Activated naive CD4-positive, alpha-beta T cell (primary cell): ENCODE results near the gene C22orf15.
A peak's percentile ranks its signal among the peaks of the same experiment; 100 is the strongest.
"Not testable (repeated sequence)": the region's sequence is repeated elsewhere in the genome, so short reads cannot be mapped to it uniquely, and the experiment has no call there.

Experiments
- DNase-seq, 4 experiments: peaks; one replicate each; lab custom pipeline; 2025; lab: John Stamatoyannopoulos, UW

Gene C22orf15, protein sequence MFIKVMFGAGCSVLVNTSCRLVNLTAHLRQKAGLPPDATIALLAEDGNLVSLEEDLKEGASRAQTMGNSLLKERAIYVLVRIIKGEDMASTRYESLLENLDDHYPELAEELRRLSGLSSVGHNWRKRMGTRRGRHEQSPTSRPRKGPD

DNA sequence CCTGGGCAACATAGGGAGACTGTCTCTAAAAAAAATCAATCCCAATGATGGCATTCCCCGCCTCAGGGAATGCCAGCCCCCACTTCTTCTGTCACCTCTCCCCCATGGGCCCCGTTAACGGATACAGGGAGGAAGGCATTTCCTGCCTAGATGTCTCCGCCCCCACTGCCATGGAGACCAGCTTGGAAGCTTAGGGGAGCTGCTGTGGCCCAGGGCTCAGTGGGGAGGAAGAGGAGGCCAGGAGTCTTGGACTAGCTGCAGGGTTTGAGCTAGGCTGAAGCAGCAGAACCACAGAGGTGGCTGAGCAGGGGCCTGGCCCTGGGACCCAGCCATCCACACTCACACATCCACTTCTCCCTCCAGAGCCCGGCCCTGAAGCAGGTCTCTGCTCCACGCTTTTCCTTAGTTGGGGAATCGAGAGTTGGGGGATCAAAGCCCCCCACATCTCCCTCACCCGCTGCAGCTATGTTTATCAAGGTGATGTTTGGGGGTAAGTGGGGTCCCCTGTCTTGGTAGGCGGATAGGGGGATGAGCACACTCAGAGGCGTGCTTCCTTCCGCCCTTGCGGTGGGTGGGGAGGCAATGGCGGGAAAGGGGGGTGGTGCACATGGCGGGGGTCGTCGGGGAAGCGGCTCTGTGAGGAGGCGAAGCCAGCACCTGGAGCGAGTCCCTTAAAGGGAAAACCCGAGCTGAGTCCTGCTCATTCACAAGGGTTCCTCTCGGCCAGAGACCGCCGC is at the start of gene C22orf15:
TSS of gene C22orf15 (plus strand) at position 149 of the 737 bp plus-strand sequence. CDS start at position 466, 317 bp downstream.
- peak in 1 of 4 experiments; percentile 25 for DNase-seq

GRCh38 chr22:23713696-23714595 is 48.8 kb upstream of the C22orf15 start:
- no peak for DNase-seq

GRCh38 chr22:23714596-23715578 is 47.9 kb upstream of the C22orf15 start:
- peak in 1 of 4 experiments; percentile 3 for DNase-seq

DNA sequence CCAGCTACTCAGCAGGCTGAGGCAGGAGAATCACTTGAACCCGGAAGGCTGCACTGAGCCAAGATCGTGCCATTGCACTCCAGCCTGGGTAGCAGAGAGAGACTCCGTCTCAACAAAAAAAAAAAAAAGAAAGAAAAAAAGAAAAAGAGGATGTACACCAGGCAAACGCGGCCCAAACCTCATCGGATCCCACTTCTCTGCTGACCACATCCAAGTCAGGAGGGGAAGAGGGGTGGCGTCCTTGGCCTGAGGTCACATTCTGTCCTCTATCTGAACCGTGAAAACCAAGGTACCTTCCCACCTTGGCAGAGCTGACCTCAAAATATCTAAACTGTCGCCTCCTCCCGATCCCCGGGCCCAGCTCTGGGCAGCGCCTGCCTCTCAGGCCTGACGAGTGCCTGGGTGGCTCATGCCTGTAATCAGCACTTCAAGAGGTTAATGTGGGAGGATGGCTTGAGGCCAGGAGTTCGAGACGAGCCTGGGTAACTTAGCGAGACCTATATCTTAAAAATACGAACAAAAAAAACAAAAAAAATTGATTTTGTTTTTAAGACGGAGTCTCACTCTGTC is 46.9 kb upstream of the C22orf15 start:
- DNase-seq, result no peak

DNA sequence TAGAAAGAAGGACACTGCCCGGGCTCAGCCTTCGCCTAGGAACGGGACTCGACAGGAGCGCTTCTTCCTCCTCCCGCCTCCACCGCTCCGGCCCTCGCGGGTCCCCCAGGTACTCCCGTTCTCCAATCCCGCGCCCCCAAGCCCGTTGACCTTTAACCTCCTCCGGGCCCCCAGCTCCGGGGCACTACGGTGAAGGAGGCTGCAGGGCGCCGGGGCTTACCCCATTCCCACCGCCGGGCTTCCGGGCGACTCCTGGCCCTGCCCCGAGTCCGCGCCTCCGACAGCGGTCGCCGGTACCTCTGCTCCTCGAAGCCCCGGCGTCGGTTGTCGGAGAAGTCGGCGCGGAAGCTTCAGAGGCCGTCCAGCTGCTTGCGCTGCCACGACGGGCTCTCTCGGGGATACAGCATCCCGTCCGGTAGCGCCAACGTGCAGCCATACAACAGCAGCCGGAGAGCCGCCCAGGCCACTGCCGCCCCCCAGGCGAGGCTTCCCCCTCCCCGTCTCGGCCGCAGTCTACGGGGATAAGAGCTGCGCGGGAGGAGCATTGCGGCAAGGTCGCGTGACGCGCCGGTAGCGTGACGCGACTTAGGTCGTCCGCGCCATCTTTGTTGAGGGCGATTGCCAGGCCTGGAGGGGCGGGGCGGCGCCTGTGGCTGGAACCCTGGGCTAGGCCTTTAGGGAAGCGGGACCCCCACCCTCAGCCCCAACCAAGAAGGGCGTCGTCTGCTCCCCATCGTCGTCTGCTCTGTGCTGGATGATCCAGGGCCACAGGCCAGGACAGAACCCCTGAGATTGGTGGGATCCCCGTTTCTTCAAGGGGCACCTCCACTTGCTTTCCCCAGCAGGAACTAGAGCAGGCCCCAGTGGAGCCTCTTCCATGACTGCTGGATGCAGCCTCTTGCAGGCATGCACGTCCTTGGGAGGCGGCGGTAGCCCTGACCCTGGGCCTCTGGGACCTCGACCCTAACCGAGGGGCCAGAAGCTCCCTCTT is 45.7 kb upstream of the C22orf15 start:
- DNase-seq, result peak; percentile 55 to 73 (median 62)

- no peak for DNase-seq
Observed at GRCh38 chr22:23718371-23719165, 44.2 kb upstream of the C22orf15 start.

GRCh38 chr22:23720855-23721254 is 41.9 kb upstream of the C22orf15 start:
- no peak for DNase-seq

DNA sequence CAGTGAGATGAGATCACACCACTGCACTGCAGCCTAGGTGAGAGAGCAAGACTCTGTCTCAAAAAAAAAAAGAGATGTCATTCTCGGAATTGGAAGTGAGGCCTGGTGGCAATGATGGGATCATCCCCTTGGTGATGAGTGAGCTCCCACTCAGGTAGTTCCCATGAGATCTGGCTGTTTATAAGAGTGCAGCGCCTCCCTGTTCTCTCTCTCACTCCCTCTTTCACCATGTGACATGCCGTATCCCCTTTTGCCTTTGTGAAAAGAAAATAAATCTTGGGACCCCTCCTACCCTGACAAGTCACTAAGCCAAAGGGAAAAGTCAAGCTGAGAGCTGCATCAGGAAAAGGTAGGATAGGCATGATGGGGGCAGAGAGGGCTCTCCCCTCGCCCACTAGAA is 40.6 kb upstream of the C22orf15 start:
- no peak for DNase-seq

DNA sequence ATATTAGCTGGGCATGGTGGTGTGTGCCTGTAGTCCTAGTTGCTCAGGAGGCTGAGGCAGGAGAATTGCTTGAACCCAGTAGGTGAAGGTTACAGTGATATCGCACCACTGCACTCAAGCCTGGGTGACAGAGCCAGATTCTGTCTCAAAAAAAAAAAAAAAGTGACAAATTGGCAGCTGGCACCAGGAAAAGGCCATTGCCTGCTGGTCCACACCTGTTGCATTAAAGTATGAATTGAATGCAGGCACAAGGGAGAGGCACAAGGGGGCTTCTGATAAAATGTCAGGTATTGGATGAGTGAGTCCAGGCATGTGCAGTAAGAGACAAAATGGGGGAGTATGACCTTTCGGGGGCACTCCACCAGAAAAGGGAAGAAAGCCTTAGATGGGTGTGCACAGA is 40.1 kb upstream of the C22orf15 start:
- DNase-seq, result no peak

- not testable (repeated sequence) for DNase-seq
Observed at GRCh38 chr22:23728108-23728507, 34.7 kb upstream of the C22orf15 start.

GRCh38 chr22:23737696-23738095 is 25.1 kb upstream of the C22orf15 start:
- no peak for DNase-seq

- no peak for DNase-seq
Observed at GRCh38 chr22:23742505-23743264, 20.1 kb upstream of the C22orf15 start.

DNA sequence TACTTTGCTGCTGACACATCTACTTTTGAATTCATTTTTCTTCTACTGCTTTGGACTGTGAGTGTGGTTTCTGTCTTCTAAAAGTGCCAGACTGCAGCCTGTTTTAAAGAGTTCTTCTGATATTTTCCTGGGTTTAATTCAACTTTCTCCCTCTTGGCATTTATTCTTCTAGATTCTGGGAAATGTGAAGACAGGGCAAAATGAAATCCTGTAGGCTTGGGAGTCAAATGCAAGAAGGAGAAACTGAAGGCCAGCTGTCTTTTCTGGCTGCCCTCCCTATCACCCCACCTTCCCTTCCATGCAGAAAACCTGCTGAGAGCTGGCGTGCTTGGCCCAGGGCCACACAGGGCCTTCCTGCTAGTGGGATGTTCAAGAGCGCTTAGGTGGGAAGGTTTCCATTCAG is 19.5 kb upstream of the C22orf15 start:
- no peak for DNase-seq

- no peak for DNase-seq
Observed at GRCh38 chr22:23744001-23744400, 18.8 kb upstream of the C22orf15 start.

DNA sequence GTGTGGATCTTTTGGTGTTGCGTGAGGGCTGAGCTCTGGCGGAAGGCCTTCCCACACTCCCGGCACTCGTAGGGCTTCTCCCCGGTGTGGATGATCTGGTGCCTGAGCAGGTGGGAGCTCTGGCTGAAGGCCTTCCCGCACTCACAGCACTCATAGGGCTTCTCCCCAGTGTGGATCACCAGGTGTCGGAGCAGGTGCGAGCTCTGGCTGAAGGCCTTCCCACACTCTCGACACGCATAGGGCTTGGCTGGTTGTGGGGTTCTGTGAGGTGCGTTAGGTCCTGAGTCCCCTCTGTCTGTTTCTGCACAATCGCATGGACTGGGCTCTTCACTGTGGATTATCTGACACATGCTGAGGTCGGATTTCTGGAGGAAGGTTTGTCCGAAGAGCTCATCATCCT is 18.3 kb upstream of the C22orf15 start:
- DNase-seq, result no peak

- no peak for DNase-seq
Observed at GRCh38 chr22:23745791-23746190, 17.0 kb upstream of the C22orf15 start.

DNA sequence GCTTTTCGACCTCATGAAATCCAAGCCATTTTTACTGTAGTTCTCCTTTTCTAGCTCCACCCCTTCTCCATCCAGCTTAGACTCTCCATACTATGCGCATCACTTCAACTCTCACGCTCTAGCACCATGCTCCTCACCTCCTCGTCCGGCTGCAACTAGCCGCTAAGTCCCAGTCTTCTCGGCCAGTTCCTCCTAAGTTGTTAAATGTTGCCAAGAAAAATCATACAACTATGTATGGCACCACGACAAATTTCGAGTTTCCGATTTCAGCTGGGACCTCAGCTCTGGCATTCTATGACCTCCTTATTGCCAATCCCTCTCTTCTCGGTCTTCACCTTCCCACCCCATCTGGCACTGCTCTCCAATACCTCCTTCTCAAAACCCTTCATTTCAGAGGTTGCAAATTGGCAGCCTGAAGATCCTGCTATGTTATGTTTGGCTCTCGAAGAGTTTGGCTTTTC is 12.9 kb upstream of the C22orf15 start:
- no peak for DNase-seq

DNA sequence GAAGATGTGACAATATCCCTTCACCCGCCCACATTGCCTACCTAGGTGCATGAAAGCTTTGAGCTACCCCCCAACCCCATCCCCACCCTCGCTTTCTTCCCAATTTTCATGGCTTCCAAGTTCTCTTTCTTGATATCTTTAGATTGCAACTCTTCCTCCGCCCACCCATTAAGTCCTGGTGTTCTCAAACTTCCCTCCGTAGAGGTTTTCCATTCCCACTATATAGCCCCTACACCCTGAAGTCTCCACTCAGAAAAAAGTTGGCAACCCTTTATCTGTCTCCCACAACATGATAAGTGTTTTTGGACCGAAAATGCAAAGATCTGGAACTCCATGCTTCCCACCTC is 12.4 kb upstream of the C22orf15 start:
- DNase-seq, result no peak
